ENCODE measurements around the gene FSIP1.
A peak's percentile ranks its signal among the peaks of the same experiment; 100 is the strongest.

FSIP1 gene

DNA sequence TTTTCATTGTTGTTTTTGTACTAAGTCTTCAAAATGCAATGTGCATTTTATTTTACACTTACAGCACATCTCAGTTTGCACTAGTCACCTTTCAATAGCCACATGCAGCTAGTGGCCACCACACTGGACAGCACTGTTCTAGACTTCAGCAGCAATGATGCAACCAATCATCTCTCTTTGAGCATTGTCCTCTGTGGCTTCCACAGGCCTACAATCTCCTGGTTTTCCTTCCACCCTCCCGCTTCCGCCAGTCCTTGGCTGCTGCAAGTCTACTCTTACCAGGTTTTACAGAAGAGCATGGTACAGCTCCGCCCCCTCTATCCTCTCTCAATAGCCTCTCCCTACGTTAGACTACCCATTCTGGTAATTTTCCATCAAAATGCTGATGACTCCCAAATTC, 25.1 kb upstream of the FSIP1 start:
- H3K4me3 ChIP-seq (replicated peaks; ENCODE audit: low read depth, low read length): no peak overlapping the region
- TF ChIP-seq, protein P1, sequence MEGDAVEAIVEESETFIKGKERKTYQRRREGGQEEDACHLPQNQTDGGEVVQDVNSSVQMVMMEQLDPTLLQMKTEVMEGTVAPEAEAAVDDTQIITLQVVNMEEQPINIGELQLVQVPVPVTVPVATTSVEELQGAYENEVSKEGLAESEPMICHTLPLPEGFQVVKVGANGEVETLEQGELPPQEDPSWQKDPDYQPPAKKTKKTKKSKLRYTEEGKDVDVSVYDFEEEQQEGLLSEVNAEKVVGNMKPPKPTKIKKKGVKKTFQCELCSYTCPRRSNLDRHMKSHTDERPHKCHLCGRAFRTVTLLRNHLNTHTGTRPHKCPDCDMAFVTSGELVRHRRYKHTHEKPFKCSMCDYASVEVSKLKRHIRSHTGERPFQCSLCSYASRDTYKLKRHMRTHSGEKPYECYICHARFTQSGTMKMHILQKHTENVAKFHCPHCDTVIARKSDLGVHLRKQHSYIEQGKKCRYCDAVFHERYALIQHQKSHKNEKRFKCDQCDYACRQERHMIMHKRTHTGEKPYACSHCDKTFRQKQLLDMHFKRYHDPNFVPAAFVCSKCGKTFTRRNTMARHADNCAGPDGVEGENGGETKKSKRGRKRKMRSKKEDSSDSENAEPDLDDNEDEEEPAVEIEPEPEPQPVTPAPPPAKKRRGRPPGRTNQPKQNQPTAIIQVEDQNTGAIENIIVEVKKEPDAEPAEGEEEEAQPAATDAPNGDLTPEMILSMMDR (IDR thresholded peaks at IDR 0.05; ENCODE audit: insufficient read depth, low read length, poor library complexity, severe bottlenecking): no peak
- H3K36me3 ChIP-seq (ENCODE audit: control insufficient read depth, insufficient read depth, low read length): no peaks in the 10 kb centered on the region
- no peaks in the 10 kb centered on the region for H3K27me3 ChIP-seq (replicated peaks; ENCODE audit: control insufficient read depth, insufficient read depth, low read length)
- DNase-seq (ENCODE audit: extremely low read depth, insufficient read length): no peak

DNA sequence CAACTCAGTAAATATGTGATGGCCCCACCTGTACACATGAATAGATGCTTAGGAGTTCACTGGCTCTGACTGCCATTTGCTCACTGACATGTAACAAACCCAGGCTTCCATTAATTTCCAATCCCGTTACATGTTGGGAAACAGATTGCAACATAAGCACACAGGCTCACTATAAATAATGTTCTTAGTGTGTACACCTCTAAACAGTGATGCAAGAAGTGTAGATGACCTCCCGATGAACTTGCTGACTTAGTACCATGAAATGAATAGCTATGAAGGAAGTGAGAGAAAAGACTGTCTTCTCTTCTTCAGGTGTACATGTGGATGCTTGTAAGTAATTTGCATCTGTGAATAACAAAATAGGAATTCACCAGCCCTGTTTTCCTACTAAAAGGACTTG, 21.4 kb upstream of the FSIP1 start:
- H3K27me3 ChIP-seq (replicated peaks; ENCODE audit: control insufficient read depth, insufficient read depth, low read length): no peaks in the 10 kb centered on the region
- no peaks in the 10 kb centered on the region for H3K36me3 ChIP-seq (ENCODE audit: control insufficient read depth, insufficient read depth, low read length)
- no peak for DNase-seq (ENCODE audit: extremely low read depth, insufficient read length)
- TF ChIP-seq, protein P1 (IDR thresholded peaks at IDR 0.05; ENCODE audit: insufficient read depth, low read length, poor library complexity, severe bottlenecking): no peak
- no peak overlapping the region for H3K4me3 ChIP-seq (replicated peaks; ENCODE audit: low read depth, low read length)

DNA sequence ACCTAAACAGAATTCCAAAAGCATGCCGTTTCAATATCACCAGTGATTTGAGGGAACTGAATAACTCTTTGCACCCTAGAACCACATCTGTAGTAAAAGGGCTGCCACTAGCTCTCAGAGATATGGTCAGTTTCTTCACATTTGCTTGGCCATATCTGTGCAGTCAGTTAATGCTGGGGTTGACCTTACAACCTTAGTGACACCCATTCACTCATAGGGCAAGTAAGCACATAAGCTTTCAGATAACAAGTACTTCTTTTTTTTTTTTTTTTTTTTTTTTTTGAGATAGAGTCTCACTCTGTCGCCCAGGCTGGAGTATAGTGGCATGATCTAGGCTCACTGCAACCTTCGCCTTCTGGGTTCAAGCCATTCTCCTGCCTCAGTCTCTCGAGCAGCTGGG, 20.4 kb upstream of the FSIP1 start:
- no peaks in the 10 kb centered on the region for H3K27me3 ChIP-seq (replicated peaks; ENCODE audit: control insufficient read depth, insufficient read depth, low read length)
- H3K36me3 ChIP-seq (ENCODE audit: control insufficient read depth, insufficient read depth, low read length): no peaks in the 10 kb centered on the region
- DNase-seq (ENCODE audit: extremely low read depth, insufficient read length): no peak
- TF ChIP-seq, protein P1 (IDR thresholded peaks at IDR 0.05; ENCODE audit: insufficient read depth, low read length, poor library complexity, severe bottlenecking): no peak
- no peak overlapping the region for H3K4me3 ChIP-seq (replicated peaks; ENCODE audit: low read depth, low read length)

DNA sequence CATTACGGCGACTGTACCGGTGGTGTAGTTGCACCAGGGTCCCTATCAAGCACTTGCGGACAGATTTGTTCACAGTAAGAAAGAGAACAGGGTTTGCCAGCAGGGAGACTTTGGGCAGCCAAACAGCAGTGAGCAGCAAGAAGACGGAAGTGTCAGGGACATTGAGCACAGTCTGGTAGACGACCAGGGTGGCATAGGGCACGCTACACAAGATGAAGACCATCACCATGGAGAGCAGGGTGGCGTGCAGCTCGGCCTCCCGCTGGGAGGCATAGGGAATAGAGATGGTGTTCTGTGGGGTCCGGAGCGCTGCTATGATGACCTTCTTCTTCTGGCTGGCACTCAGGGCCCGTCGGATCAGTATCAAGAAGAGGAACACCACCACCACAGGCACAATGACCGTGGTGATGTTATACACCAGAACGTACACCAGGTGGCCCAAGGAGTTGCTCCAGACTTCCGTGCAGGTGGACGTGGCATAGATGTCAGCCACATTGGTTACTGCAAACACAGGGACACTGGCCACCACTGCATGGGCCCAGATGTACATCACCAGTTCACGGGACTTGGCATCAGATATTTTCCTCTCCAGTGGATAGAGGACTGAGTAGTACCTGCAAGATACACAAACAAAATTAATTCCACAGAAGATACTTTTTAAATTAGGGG, 19.1 kb upstream of the FSIP1 start:
- H3K4me3 ChIP-seq (replicated peaks; ENCODE audit: low read depth, low read length): no peak overlapping the region
- no peaks in the 10 kb centered on the region for H3K27me3 ChIP-seq (replicated peaks; ENCODE audit: control insufficient read depth, insufficient read depth, low read length)
- TF ChIP-seq, protein P1 (IDR thresholded peaks at IDR 0.05; ENCODE audit: insufficient read depth, low read length, poor library complexity, severe bottlenecking): peak; percentile 66
- DNase-seq (ENCODE audit: extremely low read depth, insufficient read length): no peak
- no peaks in the 10 kb centered on the region for H3K36me3 ChIP-seq (ENCODE audit: control insufficient read depth, insufficient read depth, low read length)

DNA sequence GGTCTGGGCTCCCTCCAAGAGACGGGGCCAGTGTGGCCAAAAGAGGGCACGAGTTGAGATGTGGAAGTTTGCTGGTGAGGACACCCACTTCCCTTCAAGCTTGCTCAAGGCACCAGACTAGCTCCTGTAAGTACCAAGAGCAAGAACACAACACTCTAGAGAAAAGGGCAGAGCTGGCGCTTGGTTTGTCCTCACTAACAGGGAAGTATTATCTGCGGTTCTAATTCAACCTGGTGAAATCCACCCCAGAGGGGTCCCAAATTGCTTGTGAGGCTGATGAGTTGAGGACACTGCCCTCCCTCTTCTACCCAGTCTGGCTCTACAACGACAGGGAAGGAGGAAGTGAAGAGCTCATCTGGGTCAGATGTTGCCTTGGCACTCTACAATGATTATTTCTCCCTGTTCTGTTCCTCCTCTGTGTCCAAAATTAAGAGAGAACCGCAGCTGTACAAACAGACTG, 16.9 kb upstream of the FSIP1 start:
- no peak for DNase-seq (ENCODE audit: extremely low read depth, insufficient read length)
- H3K4me3 ChIP-seq (replicated peaks; ENCODE audit: low read depth, low read length): no peak overlapping the region
- no peaks in the 10 kb centered on the region for H3K27me3 ChIP-seq (replicated peaks; ENCODE audit: control insufficient read depth, insufficient read depth, low read length)
- H3K36me3 ChIP-seq (ENCODE audit: control insufficient read depth, insufficient read depth, low read length): no peaks in the 10 kb centered on the region
- TF ChIP-seq, protein P1 (IDR thresholded peaks at IDR 0.05; ENCODE audit: insufficient read depth, low read length, poor library complexity, severe bottlenecking): no peak

DNA sequence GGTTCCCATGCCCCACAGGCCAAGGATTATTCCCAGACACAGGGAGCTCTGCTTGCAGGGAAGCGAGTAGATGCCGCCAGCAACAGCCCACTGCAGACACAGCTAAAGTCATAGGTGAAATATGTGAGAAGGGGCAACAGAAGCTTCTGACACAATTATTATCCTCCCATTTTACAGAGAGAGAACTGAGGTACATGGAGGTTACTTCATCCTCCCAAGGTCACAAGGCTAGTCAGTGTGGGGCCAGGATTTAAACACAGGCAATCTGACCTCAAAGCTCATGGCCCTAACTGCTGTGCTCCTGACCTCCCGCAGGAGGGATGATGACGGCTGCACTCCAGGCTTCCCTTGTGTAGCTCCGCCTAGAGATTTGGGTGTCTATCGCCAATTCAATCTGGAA, 15.7 kb upstream of the FSIP1 start:
- H3K4me3 ChIP-seq (replicated peaks; ENCODE audit: low read depth, low read length): no peak overlapping the region
- TF ChIP-seq, protein P1 (IDR thresholded peaks at IDR 0.05; ENCODE audit: insufficient read depth, low read length, poor library complexity, severe bottlenecking): no peak
- DNase-seq (ENCODE audit: extremely low read depth, insufficient read length): no peak

More for the DNA sequence above, 15.7 kb upstream of the FSIP1 start:
- Histone ChIP-seq H3K27me3 (replicated peaks; ENCODE audit: control insufficient read depth, insufficient read depth, low read length) (no peaks in the 10 kb centered on the region), H3K36me3 (ENCODE audit: control insufficient read depth, insufficient read depth, low read length) (no peaks in the 10 kb centered on the region)

All from GM06990 (cell line).